Measurements from ENCODE around the gene SLC1A2. TPM values are rescaled to one million over a fixed set of nuclear protein-coding genes. Genes with fewer than 3 reads are reported as not detected.
"Not testable (repeated sequence)": the region's sequence is repeated elsewhere in the genome, so short reads cannot be mapped to it uniquely, and the experiment has no call there.

The SLC1A2 gene
- total RNA-seq, 1 donor from 2014 or later, result 0.41 TPM

DNA sequence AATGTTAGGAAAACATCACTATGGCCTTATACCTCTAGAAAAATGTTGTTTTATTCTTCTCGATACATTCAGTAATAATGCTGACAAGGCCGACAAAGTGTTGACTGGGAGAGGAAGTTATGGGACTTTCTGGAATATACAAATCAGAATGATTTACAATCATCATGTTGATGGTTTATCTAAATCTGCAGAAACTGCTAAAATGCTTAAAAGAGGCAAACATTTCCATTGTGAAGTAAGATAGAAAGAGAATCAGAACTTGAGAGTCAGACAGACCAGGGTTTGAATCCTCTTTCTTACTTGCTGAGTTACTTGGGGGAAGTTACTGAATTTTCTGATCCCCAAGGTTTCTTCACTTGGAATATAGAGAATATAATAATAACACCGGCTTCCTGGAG is 191.0 kb downstream of the SLC1A2 start:
- H3K4me3 Mint-ChIP-seq (ENCODE audit: unreplicated experiment), result no peak overlapping the region
- H3K36me3 Mint-ChIP-seq (ENCODE audit: low read depth, unreplicated experiment), result peaks cover 15% of the 10 kb centered on the region
- no peak for DNase-seq (ENCODE audit: low spot score)
- peaks cover 6% of the 10 kb centered on the region for H3K27me3 Mint-ChIP-seq (ENCODE audit: unreplicated experiment)
- H3K9me3 Mint-ChIP-seq (ENCODE audit: unreplicated experiment), result no peaks in the 10 kb centered on the region
- H3K27ac Mint-ChIP-seq (ENCODE audit: unreplicated experiment), result no peak overlapping the region
- H3K4me1 Mint-ChIP-seq (ENCODE audit: unreplicated experiment), result peaks cover 5% of the 10 kb centered on the region
- TF ChIP-seq CTCF (IDR thresholded peaks at IDR 0.05; ENCODE audit: unreplicated experiment), result no peak

- Mint-ChIP-seq H3K36me3 (ENCODE audit: low read depth, unreplicated experiment) (peaks cover 15% of the 10 kb centered on the region), H3K27me3 (ENCODE audit: unreplicated experiment) (peaks cover 6% of the 10 kb centered on the region), H3K4me3 (ENCODE audit: unreplicated experiment) (no peak overlapping the region), H3K9me3 (ENCODE audit: unreplicated experiment) (no peaks in the 10 kb centered on the region), H3K27ac (ENCODE audit: unreplicated experiment) (no peak overlapping the region), H3K4me1 (ENCODE audit: unreplicated experiment) (peaks cover 5% of the 10 kb centered on the region)
- no peak for TF ChIP-seq CTCF (IDR thresholded peaks at IDR 0.05; ENCODE audit: unreplicated experiment)
- no peak for DNase-seq (ENCODE audit: low spot score)
Observed at GRCh38 chr11:35227576-35228327, 191.6 kb downstream of the SLC1A2 start.

- H3K27me3 Mint-ChIP-seq (ENCODE audit: unreplicated experiment); H3K27ac Mint-ChIP-seq (ENCODE audit: unreplicated experiment); DNase-seq (ENCODE audit: low spot score); H3K9me3 Mint-ChIP-seq (ENCODE audit: unreplicated experiment); H3K4me3 Mint-ChIP-seq (ENCODE audit: unreplicated experiment); H3K4me1 Mint-ChIP-seq (ENCODE audit: unreplicated experiment): not testable (repeated sequence)
- H3K36me3 Mint-ChIP-seq (ENCODE audit: low read depth, unreplicated experiment), result peaks cover 15% of the 10 kb centered on the region
Observed at GRCh38 chr11:35226756-35227155, 192.6 kb downstream of the SLC1A2 start.

DNA sequence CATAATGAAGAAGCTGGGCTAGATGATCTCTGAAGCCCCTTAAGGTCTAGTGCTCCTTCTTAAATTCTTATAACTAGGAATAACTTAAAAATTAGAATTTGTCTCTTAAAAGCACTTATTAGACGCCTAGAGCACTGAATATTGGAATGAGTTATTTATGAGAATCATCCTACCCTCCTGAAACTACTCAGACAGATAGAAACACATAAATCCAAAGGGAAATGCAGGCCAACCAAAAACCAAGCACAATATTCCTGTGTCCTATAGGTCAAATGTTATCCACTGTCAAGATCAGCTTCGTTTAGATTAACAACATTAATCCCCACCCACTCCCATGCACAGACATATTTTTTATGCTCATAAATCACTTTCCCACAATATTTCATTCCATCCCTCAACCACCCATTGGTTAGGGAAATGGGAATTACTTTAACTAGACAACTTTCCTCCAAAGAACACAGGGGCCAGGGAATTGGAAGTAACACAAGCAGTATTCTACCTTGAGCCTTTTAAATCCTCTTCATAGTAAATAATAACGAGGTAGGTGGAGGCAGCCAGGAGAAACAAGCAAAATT is 193.3 kb downstream of the SLC1A2 start:
- no peak overlapping the region for H3K4me3 Mint-ChIP-seq (ENCODE audit: unreplicated experiment)
- DNase-seq (ENCODE audit: low spot score), result no peak
- no peaks in the 10 kb centered on the region for H3K9me3 Mint-ChIP-seq (ENCODE audit: unreplicated experiment)
- peaks cover 5% of the 10 kb centered on the region for H3K4me1 Mint-ChIP-seq (ENCODE audit: unreplicated experiment)
- TF ChIP-seq CTCF (IDR thresholded peaks at IDR 0.05; ENCODE audit: unreplicated experiment), result no peak
- H3K36me3 Mint-ChIP-seq (ENCODE audit: low read depth, unreplicated experiment), result peaks cover 15% of the 10 kb centered on the region
- H3K27me3 Mint-ChIP-seq (ENCODE audit: unreplicated experiment), result peaks cover 6% of the 10 kb centered on the region
- no peak overlapping the region for H3K27ac Mint-ChIP-seq (ENCODE audit: unreplicated experiment)

DNA sequence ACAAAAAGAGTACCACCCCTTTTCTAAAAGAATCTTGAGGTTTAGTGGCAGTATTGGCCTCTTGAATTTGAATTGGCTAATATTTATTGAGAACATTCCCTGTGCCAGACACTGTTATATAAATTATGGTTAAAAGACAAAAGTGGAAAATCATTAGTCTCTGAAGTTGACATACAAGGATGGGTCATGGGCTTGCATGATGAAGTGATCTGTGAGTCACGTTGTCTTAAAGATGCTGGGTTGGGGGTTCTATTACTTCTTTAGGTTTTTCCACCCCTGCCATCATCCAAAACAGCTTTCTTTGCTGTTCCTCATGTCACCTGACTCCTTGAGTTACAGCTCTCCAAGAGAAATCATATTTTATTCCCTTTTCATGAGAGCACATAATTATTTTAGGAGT is 195.4 kb downstream of the SLC1A2 start:
- Mint-ChIP-seq H3K27ac (ENCODE audit: unreplicated experiment) (no peak overlapping the region), H3K4me1 (ENCODE audit: unreplicated experiment) (peaks cover 5% of the 10 kb centered on the region), H3K4me3 (ENCODE audit: unreplicated experiment) (no peak overlapping the region), H3K27me3 (ENCODE audit: unreplicated experiment) (peaks cover 2% of the 10 kb centered on the region), H3K36me3 (ENCODE audit: low read depth, unreplicated experiment) (peaks cover 15% of the 10 kb centered on the region), H3K9me3 (ENCODE audit: unreplicated experiment) (no peaks in the 10 kb centered on the region)
- no peak for TF ChIP-seq CTCF (IDR thresholded peaks at IDR 0.05; ENCODE audit: unreplicated experiment)
- DNase-seq (ENCODE audit: low spot score), result no peak
